Tibial nerve (tissue), 3 donors: Measurements from ENCODE around the gene RSPO1.

Experiments used
- POLR2A ChIP-seq, 2 donors: fragments of 450-650 bp; IDR thresholded peaks; one replicate each; pipeline ENCODE4 v1.6.1; 2017; ENCODE audit warnings: antibody characterized with exemption in 2 of 2, mild to moderate bottlenecking in 2 of 2, moderate library complexity in 2 of 2
- TF ChIP-seq, protein P1 (sequence below), 5 experiments: fragments of 200-600 bp in 3 of 5; fragments of 450-650 bp in 2 of 5; sonication (generic) in 3 of 5; IDR thresholded peaks; one replicate each; pipeline ENCODE4 v1.5.1; 2016 to 2019; ENCODE audit warnings: antibody characterized with exemption in 5 of 5, mild to moderate bottlenecking in 3 of 5, moderate library complexity in 2 of 5

DNA sequence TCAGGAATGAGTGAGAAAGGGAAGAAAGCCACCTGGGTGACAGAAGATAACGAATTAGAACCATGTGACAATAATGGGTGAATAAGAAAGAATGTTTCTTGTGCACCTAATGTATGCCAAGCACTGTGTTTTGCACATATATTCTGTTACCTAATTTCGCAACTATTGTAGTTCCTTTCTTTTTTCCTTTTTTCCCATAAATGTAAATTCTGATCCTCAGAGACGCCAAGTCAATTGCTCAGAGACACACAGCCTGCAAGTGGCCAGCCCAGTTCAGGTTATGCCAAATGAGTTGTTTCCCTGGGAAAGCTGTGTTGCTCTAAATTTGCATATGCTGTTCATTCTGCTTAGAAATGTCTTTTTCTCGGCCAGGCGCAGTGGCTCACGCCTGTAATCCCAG is 1.7 kb upstream of the RSPO1 start:
- TF ChIP-seq, protein P1, sequence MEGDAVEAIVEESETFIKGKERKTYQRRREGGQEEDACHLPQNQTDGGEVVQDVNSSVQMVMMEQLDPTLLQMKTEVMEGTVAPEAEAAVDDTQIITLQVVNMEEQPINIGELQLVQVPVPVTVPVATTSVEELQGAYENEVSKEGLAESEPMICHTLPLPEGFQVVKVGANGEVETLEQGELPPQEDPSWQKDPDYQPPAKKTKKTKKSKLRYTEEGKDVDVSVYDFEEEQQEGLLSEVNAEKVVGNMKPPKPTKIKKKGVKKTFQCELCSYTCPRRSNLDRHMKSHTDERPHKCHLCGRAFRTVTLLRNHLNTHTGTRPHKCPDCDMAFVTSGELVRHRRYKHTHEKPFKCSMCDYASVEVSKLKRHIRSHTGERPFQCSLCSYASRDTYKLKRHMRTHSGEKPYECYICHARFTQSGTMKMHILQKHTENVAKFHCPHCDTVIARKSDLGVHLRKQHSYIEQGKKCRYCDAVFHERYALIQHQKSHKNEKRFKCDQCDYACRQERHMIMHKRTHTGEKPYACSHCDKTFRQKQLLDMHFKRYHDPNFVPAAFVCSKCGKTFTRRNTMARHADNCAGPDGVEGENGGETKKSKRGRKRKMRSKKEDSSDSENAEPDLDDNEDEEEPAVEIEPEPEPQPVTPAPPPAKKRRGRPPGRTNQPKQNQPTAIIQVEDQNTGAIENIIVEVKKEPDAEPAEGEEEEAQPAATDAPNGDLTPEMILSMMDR (IDR thresholded peaks at IDR 0.05): no peak
- no peak for TF ChIP-seq POLR2A (IDR thresholded peaks at IDR 0.05)
